Embryonic facial prominence (tissue), 1 donor: Measurements from ENCODE around the gene ABCD2.
"Not testable (repeated sequence)": the region's sequence is repeated elsewhere in the genome, so short reads cannot be mapped to it uniquely, and the experiment has no call there.

Experiments
- DNase-seq: peaks from one replicate; pipeline ENCODE4 v3.0.0-alpha.2; 2016; ENCODE audit errors: extremely low spot score

The ABCD2 gene

GRCh38 chr12:39612250-39612649, 7.4 kb downstream of the ABCD2 start:
- no peak for DNase-seq

GRCh38 chr12:39611818-39612217, 7.8 kb downstream of the ABCD2 start:
- DNase-seq, result no peak

GRCh38 chr12:39610436-39611025, 9.1 kb downstream of the ABCD2 start:
- no peak for DNase-seq

DNA sequence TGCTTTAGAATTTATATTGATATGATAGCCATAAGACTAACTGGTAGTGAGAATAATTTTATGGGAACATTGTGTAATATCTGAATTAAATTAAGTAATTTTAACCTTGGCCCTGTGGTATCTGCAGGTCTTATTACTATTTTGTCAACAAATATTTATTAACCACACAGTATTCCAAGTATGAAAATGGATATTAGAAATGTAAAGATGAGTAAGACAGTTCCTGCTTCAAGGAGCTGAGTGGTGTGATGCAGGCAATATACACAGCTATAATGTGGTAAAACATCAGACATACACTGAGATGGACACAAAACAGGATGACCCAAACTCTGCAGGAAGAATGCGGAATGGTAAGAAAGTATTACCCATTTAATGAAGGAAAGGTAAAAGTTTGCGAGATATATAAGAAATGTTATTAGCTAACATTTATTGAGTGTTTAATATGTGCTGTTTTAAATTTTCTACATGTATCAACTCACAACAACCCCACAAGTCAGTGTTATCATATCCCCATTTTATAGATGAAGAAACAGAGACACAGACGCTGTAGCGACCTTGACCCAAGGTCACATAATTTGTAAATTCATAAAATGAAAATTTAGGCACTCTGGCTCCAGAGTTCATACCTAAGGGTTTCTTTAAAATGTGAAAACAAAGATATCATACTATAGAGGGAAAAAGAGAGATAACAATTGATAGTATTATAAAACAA, 12.7 kb downstream of the ABCD2 start:
- DNase-seq, result no peak

GRCh38 chr12:39605996-39606395, 13.6 kb downstream of the ABCD2 start:
- DNase-seq, result no peak

DNA sequence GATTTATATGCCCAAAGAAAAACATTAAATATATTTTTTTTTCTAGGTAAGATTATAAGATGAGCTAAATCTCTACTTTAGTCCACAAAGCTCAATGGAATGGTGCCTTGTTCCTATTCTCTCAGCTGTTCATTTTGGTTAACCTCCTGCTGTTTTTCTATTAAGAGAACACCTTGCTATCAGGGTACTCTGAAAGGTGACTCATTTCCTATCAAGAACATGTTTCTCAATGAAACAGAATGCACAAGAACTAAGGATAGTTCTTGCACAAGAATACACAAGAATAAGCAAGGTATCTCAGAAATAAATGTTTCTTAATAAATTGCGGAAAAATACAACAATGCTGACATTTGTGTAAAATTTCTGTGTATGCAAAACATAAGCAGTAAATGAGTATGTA, 14.1 kb downstream of the ABCD2 start:
- no peak for DNase-seq

GRCh38 chr12:39603065-39603464, 16.5 kb downstream of the ABCD2 start:
- no peak for DNase-seq

DNA sequence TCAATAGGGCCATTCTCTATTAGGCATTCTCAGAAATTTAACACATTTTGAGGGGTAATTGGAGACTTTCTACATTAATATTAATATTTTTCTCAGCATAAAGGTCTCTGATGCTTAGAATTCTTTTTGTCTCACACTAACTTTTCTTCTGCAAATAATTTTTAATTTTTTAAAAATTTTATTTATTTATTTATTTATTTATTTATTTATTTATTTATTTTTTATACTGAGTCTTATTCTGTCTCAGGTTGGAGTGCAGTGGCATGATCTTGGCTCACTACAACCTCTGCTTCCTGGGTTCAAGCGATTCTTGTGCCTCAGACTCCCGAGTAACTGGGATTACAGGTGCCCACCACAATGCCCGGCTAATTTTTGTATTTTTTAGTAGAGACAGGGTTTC, 17.7 kb downstream of the ABCD2 start:
- not testable (repeated sequence) for DNase-seq

- no peak for DNase-seq
Observed at GRCh38 chr12:39595928-39596327, 23.7 kb downstream of the ABCD2 start.

DNA sequence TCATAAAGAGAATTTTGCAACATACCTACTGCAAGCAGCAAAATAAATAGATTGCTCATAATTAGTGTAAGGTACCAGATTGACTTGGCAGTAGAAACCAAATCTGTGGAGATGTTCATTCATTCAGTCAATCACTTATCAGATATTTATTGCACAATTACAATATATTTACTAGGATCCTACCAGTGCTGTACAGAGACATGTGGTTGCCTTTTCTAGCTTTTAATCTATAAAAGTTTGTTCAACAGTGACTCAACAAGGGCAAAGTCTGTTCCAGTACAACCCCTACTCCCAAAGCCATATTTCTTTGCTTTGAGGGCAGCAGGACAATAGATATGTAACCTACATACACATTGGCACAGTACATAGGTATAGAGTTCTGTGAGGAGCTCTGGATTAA, 27.3 kb downstream of the ABCD2 start:
- no peak for DNase-seq

DNA sequence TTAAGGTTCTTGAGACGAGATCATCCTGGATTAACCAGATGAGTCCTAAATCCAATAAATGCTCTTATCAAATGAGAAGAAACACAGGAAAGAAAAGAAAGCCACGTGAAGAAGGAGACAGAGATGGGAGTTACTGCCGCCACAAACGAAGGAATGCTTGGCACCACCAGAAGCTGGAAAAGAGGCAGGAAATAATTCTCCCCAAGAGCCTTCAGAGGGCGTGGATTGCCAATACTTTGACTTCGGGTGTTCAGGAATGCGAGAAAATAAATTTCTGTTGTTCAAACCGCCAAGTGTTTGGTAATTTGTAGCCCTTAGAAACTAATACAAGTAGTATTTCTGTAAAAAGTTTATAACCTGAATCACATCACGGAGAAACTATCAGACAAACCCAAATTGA, 31.3 kb downstream of the ABCD2 start:
- DNase-seq, result no peak

DNA sequence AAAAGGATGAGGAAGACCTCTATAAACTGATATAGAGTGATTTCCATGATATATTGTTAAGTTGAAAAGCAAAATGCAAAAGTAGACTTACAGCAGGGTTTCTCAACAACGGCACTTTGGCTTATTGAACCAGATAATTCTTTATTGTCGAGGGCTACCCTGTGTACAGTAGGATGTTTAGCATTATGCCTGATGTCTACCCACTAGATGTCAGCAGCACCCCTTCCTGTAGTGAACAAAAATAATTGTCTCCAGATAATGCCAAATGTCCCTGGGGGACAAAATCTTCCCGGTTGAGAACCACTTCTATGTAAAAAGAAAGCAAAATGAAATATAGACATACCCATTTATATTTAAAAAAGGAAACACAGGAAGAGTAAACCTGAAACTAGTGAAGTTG, 32.4 kb downstream of the ABCD2 start:
- no peak for DNase-seq

GRCh38 chr12:39586816-39587215, 32.8 kb downstream of the ABCD2 start:
- no peak for DNase-seq

DNA sequence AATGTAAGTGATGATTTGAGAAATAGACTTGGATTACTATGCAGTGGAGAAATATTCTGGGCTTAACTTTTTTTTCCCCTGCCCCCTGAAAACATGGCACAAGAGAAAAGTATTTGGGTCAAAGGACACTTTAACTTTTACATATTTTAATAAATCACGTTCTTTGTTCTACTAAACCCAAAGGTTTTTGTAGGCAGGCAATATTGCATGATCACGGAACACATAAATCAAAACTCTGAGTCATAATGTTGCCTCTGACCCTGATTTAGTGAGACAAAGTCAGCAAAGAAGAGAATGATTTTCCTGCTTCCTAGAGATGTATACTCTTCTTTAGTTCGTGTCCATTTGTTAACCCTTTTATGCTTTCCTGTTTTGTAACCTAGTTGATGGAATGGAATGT, 38.0 kb downstream of the ABCD2 start:
- DNase-seq, result no peak

DNA sequence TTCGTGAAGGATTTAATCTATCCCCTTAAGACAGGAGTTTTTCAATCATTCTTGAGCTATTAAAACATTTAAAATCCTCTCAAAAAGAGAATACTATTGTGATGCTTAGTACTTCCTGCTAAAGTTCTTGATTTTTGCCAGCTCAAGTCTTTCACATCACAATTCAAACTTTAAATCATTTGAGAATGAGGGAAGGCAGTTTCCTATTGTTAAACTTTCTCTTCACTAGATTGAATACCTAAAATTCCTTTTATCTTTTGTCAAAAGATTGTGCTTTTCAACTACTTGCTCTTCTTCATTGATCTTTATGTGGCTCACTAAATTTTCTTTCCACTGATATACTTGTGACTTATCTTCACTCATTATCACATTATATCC, 44.1 kb downstream of the ABCD2 start:
- no peak for DNase-seq

GRCh38 chr12:39574785-39575497, 44.7 kb downstream of the ABCD2 start:
- DNase-seq, result peak; percentile 23

- no peak for DNase-seq
Observed at GRCh38 chr12:39574378-39574777, 45.2 kb downstream of the ABCD2 start.

DNA sequence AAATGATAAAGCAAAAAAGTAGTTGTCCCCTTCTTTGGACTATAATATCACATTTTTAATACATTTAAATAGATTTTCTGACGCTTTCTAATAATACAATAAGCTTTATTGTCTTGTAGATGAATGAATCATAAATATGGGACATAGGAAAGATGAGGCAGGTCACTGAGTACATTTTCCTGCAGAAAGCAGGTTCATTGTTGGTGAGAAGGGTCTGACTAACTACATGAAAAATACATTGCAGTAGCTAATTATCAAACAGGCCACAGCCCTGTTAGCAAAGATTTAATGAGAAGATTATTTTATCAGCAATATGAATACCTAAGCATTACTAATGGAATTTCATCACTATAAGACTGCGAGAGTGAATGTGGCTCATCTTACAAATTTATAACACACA, 45.6 kb downstream of the ABCD2 start:
- no peak for DNase-seq

DNA sequence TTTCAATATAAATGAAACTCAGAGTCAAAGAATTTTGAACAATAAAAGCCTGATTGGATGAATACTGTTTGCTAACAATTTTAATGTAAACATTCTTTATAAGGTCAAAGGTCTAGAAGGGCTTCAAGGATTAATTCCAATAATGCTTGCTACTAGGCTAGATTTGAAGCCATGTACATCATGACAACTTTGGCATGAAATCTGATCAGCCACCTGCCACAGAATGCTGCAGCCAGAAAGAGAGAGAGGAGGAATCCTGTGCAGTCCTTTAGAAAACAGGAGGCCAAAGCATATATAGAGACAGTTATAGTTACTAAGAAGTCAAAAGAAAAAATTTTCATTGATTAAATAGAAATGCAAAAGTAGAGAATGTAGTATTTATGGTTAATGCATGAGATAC, 47.1 kb downstream of the ABCD2 start:
- DNase-seq, result no peak

GRCh38 chr12:39571351-39571750, 48.3 kb downstream of the ABCD2 start:
- no peak for DNase-seq

DNA sequence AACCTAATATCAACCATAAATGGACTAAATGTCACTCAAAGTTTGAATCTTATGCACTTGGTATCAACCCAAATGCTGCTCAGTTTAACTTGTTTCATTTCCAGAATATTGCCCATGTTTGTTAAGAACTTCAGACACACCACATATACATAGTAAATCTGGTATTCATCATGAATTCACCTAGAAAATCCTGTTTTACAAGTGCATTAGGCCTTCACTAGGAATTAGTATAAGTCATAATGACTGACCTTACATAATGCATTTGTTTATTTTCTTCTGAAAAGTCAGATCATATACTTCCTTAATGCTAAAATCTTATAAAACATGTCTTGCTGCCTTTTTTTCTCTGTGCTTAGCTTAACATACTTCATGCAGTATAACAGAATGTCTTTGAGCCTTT, 66.1 kb downstream of the ABCD2 start:
- no peak for DNase-seq

- DNase-seq, result not testable (repeated sequence)
Observed at GRCh38 chr12:39544211-39544610, 75.4 kb downstream of the ABCD2 start.

DNA sequence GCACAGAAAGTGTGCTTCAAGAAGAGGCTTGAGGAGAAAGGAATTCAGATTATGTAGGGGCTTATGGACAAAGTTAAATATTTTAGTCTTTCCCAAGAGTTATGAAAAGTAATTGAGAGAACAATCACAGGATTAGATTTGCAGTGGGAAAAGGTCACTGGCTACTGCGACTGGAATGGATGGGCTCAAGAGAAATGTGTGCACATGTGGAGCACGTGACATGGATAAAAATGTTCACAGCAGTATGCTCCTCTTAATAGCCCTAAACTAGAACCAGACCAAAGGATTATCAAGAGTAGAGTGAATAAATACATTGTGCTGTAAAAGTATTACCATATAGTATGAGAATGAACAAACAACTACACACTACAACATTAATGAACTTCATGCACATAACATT, 78.1 kb downstream of the ABCD2 start:
- DNase-seq, result no peak
